Cardiac septum (tissue), 1 donor: ENCODE data around the gene CST11. TPM values are rescaled to one million over a fixed set of nuclear protein-coding genes. Genes with fewer than 3 reads are reported as not detected.

Experiments used
- DNase-seq: peaks from one replicate; pipeline ENCODE4 v3.0.0-alpha.2; 2020; ENCODE audit warnings: low spot score
- intact Hi-C: fragments of 100-400 bp; cut with DNase I; formaldehyde crosslinking; loops from one replicate; pipeline ENCODE4 v1.14.0; 2022
- total RNA-seq: library from RNA; stranded (reverse); fragmentation: NEBNext Ultra II Directional; extraction: Animal tissue kit (Norgen Biotek cat#: 25700); gene quantifications from one replicate; pipeline ENCODE4 v1.2.1, GENCODE V29; 2021
- donor health status: DM: no; HTN: no; CAD: no.

Gene CST11
- total RNA-seq, 1 donor from 2014 or later, result not detected

- intact Hi-C loops, result no loop called here
- no peak for DNase-seq
These were observed 48.5 kb downstream of the CST11 start for GRCh38 chr20:23404196-23404595.

- DNase-seq, result no peak
- intact Hi-C loops, result no loop called here
These were observed 48.9 kb downstream of the CST11 start for GRCh38 chr20:23403751-23404150.

DNA sequence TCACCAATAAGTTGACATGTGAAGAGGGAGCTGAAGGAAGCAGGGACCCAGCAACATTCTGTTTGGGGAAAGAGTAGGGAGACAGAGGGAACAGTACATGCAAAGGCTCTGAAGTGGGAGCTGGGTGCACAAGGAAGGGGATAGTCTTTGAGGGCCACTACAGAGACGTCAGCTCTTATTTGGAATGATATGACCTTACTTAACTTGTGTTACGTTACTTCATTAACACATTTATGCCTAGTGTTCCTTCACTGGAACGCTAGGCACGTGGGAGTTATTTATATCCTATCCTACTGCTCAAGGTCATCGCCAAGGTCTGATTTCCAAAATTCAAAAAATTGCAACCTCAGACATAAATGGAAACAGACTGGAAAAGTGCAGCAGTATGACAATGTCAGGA is 51.6 kb downstream of the CST11 start:
- DNase-seq, result no peak
- intact Hi-C loops, result no loop called here

Other genes starting within 250 kb of the CST11 start
- gene NXT1, start 102.1 kb downstream of the CST11 start, total RNA-seq, result 10.6 TPM
- 25.7 TPM for gene GZF1, start 90.7 kb downstream of the CST11 start, total RNA-seq
- gene NAPB, start 31.4 kb downstream of the CST11 start, total RNA-seq, result 6.1 TPM
- gene CSTL1, start 13.2 kb downstream of the CST11 start, total RNA-seq, result not detected
- gene CST8, start 38.2 kb upstream of the CST11 start, total RNA-seq, result not detected
- gene CST9L, start 115.6 kb upstream of the CST11 start, total RNA-seq, result not detected
- gene CST9, start 153.0 kb upstream of the CST11 start, total RNA-seq, result not detected
- 486 TPM for gene CST3, start 185.1 kb upstream of the CST11 start, total RNA-seq
- not detected for gene CST4, start 236.2 kb upstream of the CST11 start, total RNA-seq